ENCODE results near the gene TRUB1. TPM values are rescaled to one million over a fixed set of nuclear protein-coding genes. Genes with fewer than 3 reads are reported as not detected.
"Not testable (repeated sequence)": the region's sequence is repeated elsewhere in the genome, so short reads cannot be mapped to it uniquely, and the experiment has no call there.

The TRUB1 gene
- total RNA-seq, 1 experiment from 2014 or later, result 22.9 TPM

DNA sequence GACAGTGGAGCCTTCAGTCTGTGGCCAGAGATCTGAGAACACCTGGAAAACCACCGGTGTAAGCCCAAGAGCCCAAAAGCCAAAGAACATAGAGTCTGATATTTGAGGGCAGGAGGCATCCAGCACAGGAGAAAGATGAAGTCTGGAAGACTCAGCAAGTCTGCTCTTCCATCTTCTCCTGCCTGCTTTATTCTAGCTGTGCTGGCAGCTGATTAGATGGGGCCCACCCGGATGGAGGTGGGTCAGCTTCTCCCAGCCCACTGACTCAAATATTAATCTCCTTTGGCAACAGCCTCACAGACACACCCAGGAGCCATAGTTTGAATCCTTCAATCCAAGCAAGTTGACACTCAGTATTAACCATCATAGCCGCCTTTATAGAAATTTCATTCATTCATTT lies 4.0 kb upstream of the TRUB1 start:
- not testable (repeated sequence) for H3K4me3 ChIP-seq (ENCODE audit: insufficient read depth, low read depth, low read length); H3K36me3 ChIP-seq (replicated peaks; ENCODE audit: control insufficient read depth, insufficient read depth, low read length)

DNA sequence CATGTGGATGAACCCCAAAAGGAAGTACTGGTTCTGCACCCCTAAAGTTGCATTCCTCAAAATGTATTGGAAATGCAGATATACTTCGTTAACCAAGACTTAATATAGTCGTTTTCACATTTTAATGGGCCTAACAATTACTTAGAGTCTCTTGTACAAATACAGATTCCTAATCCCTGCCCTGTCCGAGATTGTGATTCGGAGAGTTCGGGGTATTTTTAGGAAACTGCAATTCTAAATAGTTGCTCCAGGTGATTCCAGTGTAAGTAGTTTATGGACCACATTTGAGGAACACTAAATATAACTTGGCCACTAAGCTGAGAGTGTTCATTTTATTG lies 830 bp downstream of the TRUB1 start:
- H3K27me3 ChIP-seq (ENCODE audit: control insufficient read depth, insufficient read depth, low read length), result no peaks in the 10 kb centered on the region
- no peak for DNase-seq
- peak overlapping the region; percentile 79 for H3K4me3 ChIP-seq (ENCODE audit: insufficient read depth, low read depth, low read length)
- H3K36me3 ChIP-seq (replicated peaks; ENCODE audit: control insufficient read depth, insufficient read depth, low read length), result peaks cover 8% of the 10 kb centered on the region

More for the DNA sequence above, 4.0 kb upstream of the TRUB1 start:
- DNase-seq; H3K27me3 ChIP-seq (ENCODE audit: control insufficient read depth, insufficient read depth, low read length): not testable (repeated sequence)

DNA sequence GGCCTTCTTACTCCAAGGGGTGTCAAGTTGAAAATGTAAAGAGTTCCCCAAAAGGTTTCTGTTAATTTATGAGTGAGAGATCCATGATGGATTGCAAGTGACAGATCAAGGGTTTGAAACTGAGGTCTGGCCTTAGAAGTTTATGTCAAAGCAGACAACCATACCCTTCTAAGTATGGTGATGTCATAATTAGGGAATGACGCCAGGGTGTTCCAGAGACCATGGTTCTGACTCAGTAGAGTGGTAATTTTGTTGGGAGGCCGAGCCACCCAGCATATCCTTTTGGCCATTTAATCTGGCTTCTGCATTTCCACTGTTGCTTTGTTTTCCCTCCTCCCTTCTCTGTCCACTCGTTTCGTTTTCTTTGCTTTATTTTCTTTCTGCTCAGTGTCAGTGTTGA lies 2.7 kb downstream of the TRUB1 start:
- no peak for DNase-seq
- H3K4me3 ChIP-seq (ENCODE audit: insufficient read depth, low read depth, low read length), result no peak overlapping the region
- H3K36me3 ChIP-seq (replicated peaks; ENCODE audit: control insufficient read depth, insufficient read depth, low read length), result peaks cover 8% of the 10 kb centered on the region
- H3K27me3 ChIP-seq (ENCODE audit: control insufficient read depth, insufficient read depth, low read length), result no peaks in the 10 kb centered on the region

DNA sequence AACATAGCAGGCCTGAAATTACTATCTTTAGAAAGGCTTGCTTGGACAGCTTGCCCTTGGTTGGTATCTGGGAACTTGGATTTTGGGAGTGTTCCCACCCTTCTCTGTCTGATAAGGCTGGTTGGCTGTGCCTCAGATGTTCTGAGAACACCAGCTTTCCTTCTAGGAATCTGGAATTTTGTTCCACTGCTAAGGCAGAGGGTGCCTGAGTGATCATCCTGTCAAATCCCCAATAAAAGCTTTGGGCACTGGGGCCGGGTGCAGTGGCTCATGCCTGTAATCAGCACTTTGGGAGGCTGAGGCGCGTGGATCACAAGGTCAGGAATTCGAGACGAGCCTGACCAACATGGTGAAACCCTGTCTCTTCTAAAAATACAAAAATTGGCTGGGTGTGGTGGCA lies 5.0 kb downstream of the TRUB1 start:
- Histone ChIP-seq H3K36me3 (replicated peaks; ENCODE audit: control insufficient read depth, insufficient read depth, low read length) (peaks cover 8% of the 10 kb centered on the region), H3K4me3 (ENCODE audit: insufficient read depth, low read depth, low read length) (no peak overlapping the region), H3K27me3 (ENCODE audit: control insufficient read depth, insufficient read depth, low read length) (no peaks in the 10 kb centered on the region)
- DNase-seq, result no peak

DNA sequence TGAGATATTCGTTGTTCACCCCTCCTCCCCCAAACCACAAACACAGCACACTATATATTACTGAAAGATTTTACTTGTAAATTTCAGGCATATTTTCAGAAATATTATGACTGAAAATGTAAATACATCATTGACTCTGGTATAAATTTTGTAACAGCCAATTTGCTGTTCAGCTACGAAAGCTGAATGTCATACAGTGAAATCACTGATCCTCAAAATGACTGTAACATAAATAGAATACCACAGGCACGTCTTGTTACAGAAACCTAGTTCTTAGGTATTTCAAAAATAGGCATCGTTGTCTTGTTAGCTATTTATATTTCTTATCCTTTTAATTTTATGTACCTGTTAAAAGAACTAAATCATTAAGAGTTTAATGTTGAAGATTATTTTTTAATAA lies 15.1 kb downstream of the TRUB1 start:
- DNase-seq, result no peak
- H3K27me3 ChIP-seq (ENCODE audit: control insufficient read depth, insufficient read depth, low read length), result no peaks in the 10 kb centered on the region
- H3K36me3 ChIP-seq (replicated peaks; ENCODE audit: control insufficient read depth, insufficient read depth, low read length), result no peaks in the 10 kb centered on the region
- no peak overlapping the region for H3K4me3 ChIP-seq (ENCODE audit: insufficient read depth, low read depth, low read length)

DNA sequence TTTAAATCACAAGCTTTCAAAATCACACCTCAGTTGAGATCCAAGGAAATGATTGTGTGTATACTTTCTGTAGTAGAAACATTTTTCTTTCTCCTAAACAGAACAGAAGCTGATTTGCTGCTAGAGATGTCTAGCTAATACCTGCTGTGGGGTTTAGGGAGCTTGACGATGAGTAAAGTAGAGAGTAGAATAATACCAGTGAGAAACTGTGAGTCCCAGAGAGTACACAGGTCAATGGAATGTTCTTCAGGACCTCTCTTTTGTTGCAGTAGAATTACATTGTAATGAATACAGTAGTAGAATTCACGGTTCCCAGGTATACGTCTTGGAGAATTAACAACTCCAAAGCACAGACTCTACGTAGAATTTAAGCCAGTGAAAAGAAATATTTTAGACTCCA lies 18.0 kb downstream of the TRUB1 start:
- Histone ChIP-seq H3K4me3 (ENCODE audit: insufficient read depth, low read depth, low read length) (no peak overlapping the region), H3K36me3 (replicated peaks; ENCODE audit: control insufficient read depth, insufficient read depth, low read length) (no peaks in the 10 kb centered on the region), H3K27me3 (ENCODE audit: control insufficient read depth, insufficient read depth, low read length) (no peaks in the 10 kb centered on the region)
- DNase-seq, result no peak

DNA sequence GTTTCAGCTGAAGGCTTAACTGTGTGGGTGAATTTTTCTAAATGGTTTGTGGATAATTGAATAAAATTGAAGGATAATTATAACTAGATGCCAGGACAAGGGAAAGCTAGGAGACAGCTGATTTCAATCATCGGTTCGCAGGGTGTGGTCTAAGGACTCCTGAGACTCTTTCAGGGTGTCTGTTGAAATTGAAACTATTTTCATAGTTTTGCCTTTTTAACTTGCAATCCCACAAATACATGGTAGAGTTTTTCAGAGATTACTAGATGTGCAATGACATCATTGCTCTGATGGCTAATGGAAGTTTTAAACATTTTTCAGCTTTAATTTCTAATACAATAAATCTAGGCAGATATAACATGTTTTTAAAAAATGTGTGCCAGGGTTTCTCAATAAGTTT lies 18.5 kb downstream of the TRUB1 start:
- Histone ChIP-seq H3K27me3 (ENCODE audit: control insufficient read depth, insufficient read depth, low read length) (no peaks in the 10 kb centered on the region), H3K4me3 (ENCODE audit: insufficient read depth, low read depth, low read length) (no peak overlapping the region), H3K36me3 (replicated peaks; ENCODE audit: control insufficient read depth, insufficient read depth, low read length) (no peaks in the 10 kb centered on the region)
- DNase-seq, result no peak

DNA sequence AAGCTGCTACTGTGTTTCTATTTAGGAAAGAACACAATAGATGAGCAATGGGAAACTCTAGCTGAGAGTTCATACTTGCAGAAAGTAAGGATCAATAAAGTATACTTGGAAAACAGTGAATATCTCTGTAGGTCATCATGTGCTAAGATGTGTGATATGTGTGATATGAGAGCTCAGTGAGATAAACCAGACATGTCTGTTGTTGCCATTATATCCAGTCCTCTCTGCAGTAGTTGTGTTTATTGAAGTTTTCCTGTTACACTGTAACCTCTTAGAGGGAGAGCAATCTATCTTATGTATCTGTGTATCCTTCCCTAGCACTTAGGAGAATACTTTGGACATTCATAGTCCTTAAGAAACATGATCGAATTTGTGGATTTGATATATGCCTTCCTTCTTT lies 19.1 kb downstream of the TRUB1 start:
- Histone ChIP-seq H3K36me3 (replicated peaks; ENCODE audit: control insufficient read depth, insufficient read depth, low read length) (no peaks in the 10 kb centered on the region), H3K4me3 (ENCODE audit: insufficient read depth, low read depth, low read length) (no peak overlapping the region), H3K27me3 (ENCODE audit: control insufficient read depth, insufficient read depth, low read length) (no peaks in the 10 kb centered on the region)
- DNase-seq, result no peak

DNA sequence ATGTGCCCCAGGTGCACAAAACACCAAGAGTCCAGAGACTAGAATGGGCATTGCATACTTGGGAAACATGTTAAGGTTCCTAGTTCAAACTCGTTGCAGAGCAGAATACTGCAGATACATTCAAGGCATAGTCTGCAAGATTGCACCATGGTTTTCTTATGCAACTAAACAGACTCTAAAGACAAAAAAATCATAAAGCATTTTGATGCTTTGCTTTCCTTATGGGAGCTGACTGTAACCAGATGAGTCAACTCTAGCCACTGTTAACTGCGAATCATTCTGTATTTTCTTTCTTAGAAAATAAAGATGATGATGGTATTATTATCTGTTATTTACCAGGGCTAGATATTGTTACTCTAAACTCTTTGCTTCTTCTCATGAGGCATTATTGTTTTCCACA lies 19.7 kb downstream of the TRUB1 start:
- no peak for DNase-seq
- Histone ChIP-seq H3K4me3 (ENCODE audit: insufficient read depth, low read depth, low read length) (no peak overlapping the region), H3K36me3 (replicated peaks; ENCODE audit: control insufficient read depth, insufficient read depth, low read length) (peaks cover under 1% of the 10 kb centered on the region; the same call in 1 of the 2 replicates), H3K27me3 (ENCODE audit: control insufficient read depth, insufficient read depth, low read length) (no peaks in the 10 kb centered on the region)

DNA sequence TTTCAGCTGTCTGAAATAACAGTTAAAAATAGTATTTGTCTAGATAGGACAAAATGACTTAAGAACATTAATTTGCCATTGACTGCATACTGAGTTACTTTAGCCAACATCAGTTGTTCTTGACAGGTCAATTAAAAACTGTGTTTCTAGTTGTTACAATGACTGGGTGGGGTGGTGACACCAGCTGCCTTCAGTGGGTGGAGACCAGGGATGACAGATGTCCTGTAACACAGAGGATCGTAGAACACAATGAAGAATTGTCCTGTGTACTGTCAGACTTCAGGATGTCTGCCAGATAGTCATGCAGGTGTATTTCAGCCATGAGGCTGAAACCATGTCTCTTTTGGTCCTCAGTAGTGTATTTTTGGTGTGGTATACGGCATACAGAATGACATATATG lies 24.4 kb downstream of the TRUB1 start:
- Histone ChIP-seq H3K4me3 (ENCODE audit: insufficient read depth, low read depth, low read length) (no peak overlapping the region), H3K36me3 (replicated peaks; ENCODE audit: control insufficient read depth, insufficient read depth, low read length) (peaks cover 2% of the 10 kb centered on the region; the same call in 1 of the 2 replicates), H3K27me3 (ENCODE audit: control insufficient read depth, insufficient read depth, low read length) (no peaks in the 10 kb centered on the region)
- no peak for DNase-seq

DNA sequence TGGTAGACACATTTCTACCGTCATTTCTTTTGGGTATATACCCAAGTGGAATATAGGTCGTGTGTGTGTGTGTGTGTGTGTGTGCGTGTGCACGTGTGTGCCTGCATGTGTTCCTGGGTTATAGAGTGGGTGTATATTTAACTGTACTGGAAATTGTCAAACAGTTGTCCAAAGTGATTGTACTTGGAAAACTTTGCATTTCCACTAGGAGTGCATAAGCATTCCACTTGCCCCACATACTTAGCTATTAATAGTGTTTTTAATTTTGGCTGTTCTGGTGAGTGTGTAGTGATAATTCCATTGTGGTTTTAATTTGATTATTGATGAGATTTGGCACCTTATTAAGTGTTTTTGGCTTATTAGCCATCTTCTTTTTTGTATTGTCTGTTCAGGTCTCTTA lies 25.9 kb downstream of the TRUB1 start:
- Histone ChIP-seq H3K36me3 (replicated peaks; ENCODE audit: control insufficient read depth, insufficient read depth, low read length) (peaks cover 2% of the 10 kb centered on the region; the same call in 1 of the 2 replicates), H3K4me3 (ENCODE audit: insufficient read depth, low read depth, low read length) (no peak overlapping the region), H3K27me3 (ENCODE audit: control insufficient read depth, insufficient read depth, low read length) (no peaks in the 10 kb centered on the region)
- no peak for DNase-seq

DNA sequence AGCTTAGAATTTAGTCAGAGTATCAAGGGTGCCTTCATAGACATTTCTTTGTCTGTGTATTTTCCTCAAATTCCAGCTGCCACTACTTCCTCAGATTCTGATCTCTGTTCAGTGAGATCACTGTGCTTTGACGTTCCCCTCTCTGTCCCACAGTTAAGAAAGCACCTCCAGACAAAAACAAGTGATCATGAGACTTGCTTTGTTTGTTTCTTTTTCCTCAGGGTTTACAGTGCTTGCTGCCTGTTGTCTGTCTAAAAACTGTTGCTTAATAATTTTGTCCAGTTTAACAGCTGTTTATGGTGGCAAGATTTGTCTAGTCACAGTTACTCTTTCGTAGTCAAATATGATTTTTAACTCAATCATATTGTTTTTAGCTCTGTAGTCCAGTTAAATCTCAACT lies 29.1 kb downstream of the TRUB1 start:
- peaks cover 2% of the 10 kb centered on the region; the same call in 1 of the 2 replicates for H3K36me3 ChIP-seq (replicated peaks; ENCODE audit: control insufficient read depth, insufficient read depth, low read length)
- no peak overlapping the region for H3K4me3 ChIP-seq (ENCODE audit: insufficient read depth, low read depth, low read length)
- DNase-seq, result no peak
- H3K27me3 ChIP-seq (ENCODE audit: control insufficient read depth, insufficient read depth, low read length), result no peaks in the 10 kb centered on the region

DNA sequence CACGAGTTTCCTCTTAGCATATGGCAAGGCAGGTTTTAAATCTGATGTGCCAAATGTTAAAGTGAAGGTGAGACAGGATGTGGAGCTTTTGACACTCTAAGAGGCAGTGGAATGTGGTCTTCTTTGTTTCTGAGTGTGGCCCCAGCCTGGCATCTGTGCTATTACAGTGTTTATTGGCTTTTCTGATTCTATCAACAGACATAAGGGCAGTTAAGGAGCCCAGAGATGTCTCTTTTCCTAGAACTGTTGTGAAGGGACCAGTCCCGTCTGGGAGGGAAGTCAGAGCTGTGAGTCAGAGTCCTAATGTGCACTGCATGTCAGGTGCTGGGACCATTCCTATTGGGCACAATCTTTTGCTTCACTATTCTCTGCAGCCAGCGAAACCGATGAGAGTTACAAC lies 32.5 kb downstream of the TRUB1 start:
- no peak overlapping the region for H3K4me3 ChIP-seq (ENCODE audit: insufficient read depth, low read depth, low read length)
- no peaks in the 10 kb centered on the region for H3K27me3 ChIP-seq (ENCODE audit: control insufficient read depth, insufficient read depth, low read length)
- peaks cover 1% of the 10 kb centered on the region for H3K36me3 ChIP-seq (replicated peaks; ENCODE audit: control insufficient read depth, insufficient read depth, low read length)
- peak; percentile 3 for DNase-seq

DNA sequence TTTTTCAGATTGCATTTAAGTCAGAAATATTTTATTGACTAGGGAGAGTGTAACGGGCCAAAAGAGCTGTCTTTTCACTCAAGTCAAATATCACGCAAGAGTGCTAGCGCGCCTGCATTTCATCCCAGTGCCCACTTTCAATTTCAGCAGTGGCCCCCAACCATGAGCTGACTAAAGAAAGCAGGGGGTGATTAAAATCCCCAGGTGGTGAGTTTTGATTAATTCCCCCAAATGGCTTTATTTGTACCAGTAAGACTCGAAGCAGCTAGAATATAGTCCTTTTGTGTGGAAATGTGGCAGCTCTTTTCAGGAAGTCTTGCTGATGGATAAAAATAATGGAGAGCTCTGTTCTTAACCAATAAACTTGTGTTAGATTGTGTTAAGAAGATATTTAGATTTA lies 35.3 kb downstream of the TRUB1 start:
- H3K27me3 ChIP-seq (ENCODE audit: control insufficient read depth, insufficient read depth, low read length), result no peaks in the 10 kb centered on the region
- DNase-seq, result no peak
- no peak overlapping the region for H3K4me3 ChIP-seq (ENCODE audit: insufficient read depth, low read depth, low read length)
- peaks cover 1% of the 10 kb centered on the region for H3K36me3 ChIP-seq (replicated peaks; ENCODE audit: control insufficient read depth, insufficient read depth, low read length)

DNA sequence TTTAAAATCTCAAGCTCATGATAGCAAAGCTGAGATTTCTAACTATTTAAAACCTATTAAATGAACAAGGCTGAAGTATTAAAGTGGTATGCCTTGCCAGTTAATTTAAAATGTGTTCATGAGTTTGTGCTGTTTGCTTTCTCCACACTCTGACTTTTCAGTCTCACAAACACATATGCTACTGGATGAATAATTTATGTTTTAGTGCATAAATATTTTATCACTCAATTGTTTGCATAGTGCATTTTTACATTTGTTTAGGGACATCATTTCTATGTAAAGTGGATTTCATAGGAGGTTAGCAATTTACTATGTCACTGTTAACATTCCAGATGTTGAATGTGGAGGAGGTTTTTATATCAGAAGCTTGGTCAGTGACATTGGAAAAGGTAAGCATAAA lies 36.0 kb downstream of the TRUB1 start:
- Histone ChIP-seq H3K36me3 (replicated peaks; ENCODE audit: control insufficient read depth, insufficient read depth, low read length) (peaks cover 1% of the 10 kb centered on the region), H3K4me3 (ENCODE audit: insufficient read depth, low read depth, low read length) (no peak overlapping the region), H3K27me3 (ENCODE audit: control insufficient read depth, insufficient read depth, low read length) (no peaks in the 10 kb centered on the region)
- no peak for DNase-seq

DNA sequence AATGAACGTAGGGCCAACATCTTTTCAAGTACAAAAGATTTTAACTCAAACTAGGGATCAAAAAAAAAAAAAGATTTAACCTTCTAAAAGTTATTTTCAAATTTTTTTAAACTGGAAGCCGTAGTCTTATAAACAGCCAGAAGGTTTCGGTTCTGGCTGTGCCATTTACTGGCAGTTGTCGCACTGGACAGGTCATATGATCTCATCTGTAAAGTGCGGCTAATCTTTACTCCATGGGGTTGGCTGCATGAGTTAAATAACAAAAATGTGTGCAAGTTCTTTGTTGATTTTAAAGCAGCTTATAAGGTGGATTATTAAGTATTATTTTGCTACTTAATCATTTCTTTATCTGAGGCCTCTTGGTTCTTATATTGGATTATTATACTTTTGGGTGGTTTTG lies 36.6 kb downstream of the TRUB1 start:
- H3K36me3 ChIP-seq (replicated peaks; ENCODE audit: control insufficient read depth, insufficient read depth, low read length), result peaks cover 1% of the 10 kb centered on the region
- DNase-seq, result no peak

More for the DNA sequence above, 36.6 kb downstream of the TRUB1 start:
- Histone ChIP-seq H3K27me3 (ENCODE audit: control insufficient read depth, insufficient read depth, low read length) (no peaks in the 10 kb centered on the region), H3K4me3 (ENCODE audit: insufficient read depth, low read depth, low read length) (no peak overlapping the region)
